ENCODE data around the gene PEX14. TPM values are rescaled to one million over a fixed set of nuclear protein-coding genes. Genes with fewer than 3 reads are reported as not detected.

The PEX14 gene
- total RNA-seq, 4 donors from 2014 or later, result 10.1 to 22.7 (median 15.1) TPM

DNA sequence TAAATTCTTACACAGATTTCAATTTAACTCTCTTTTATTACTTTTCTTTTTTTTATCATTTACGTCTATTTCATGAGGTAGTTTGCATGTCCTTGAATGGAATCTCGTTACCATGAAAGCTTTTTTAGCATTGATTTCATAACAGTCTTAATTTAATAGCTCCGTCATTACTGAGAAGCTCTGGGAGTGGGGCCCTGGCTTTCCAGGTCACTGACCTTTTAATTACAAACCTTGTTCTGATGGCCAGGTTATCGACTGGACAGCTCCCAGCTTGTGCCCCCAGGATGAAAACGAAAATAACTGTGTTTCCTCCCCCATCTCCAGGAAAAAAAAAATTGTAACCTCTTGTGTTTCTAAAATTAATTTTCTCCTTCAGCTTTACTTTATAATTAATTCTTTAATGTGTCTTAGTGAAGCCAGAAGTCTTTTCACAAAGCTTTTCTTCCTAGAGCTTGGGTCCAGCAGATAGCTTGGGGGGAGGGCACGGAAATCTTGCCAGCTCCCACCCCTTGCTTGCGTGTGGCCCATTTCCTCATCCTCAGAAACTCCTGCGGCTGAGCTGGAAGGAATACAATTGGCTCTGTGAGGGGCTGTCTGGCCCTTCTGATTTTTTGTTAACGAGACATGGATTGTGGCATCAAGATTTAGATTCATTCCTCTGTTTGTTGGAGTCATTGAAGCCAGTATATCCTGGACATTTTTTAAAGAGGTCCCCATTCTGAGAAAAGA is 65.7 kb downstream of the PEX14 start:
- peak; percentile 16 for TF ChIP-seq POLR2AphosphoS5 (IDR thresholded peaks at IDR 0.05)
- TF ChIP-seq, protein P1, sequence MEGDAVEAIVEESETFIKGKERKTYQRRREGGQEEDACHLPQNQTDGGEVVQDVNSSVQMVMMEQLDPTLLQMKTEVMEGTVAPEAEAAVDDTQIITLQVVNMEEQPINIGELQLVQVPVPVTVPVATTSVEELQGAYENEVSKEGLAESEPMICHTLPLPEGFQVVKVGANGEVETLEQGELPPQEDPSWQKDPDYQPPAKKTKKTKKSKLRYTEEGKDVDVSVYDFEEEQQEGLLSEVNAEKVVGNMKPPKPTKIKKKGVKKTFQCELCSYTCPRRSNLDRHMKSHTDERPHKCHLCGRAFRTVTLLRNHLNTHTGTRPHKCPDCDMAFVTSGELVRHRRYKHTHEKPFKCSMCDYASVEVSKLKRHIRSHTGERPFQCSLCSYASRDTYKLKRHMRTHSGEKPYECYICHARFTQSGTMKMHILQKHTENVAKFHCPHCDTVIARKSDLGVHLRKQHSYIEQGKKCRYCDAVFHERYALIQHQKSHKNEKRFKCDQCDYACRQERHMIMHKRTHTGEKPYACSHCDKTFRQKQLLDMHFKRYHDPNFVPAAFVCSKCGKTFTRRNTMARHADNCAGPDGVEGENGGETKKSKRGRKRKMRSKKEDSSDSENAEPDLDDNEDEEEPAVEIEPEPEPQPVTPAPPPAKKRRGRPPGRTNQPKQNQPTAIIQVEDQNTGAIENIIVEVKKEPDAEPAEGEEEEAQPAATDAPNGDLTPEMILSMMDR (IDR thresholded peaks at IDR 0.05), result no peak
- no peak for TF ChIP-seq EP300 (IDR thresholded peaks at IDR 0.05)
- TF ChIP-seq POLR2A (IDR thresholded peaks at IDR 0.05), result no peak
- WGBS, 2 donors (ENCODE audit: low coverage in 1 of 2), result 27 to 31% methylated on average over 6 to 9 of the region's 9 CpGs
- Histone ChIP-seq H3K27ac (peak overlapping the region; percentile 60 to 75 (median 73)), H3K36me3 (peaks cover 0 to 24% of the 10 kb centered on the region in 2 donors), H3K4me3 (no peak overlapping the region), H3K4me1 (peaks cover 0 to 37% (median 0%) of the 10 kb centered on the region in 3 donors), H3K9me3 (no peaks in the 10 kb centered on the region), H3K27me3 (no peaks in the 10 kb centered on the region)
- ATAC-seq, result peak; percentile 60

DNA sequence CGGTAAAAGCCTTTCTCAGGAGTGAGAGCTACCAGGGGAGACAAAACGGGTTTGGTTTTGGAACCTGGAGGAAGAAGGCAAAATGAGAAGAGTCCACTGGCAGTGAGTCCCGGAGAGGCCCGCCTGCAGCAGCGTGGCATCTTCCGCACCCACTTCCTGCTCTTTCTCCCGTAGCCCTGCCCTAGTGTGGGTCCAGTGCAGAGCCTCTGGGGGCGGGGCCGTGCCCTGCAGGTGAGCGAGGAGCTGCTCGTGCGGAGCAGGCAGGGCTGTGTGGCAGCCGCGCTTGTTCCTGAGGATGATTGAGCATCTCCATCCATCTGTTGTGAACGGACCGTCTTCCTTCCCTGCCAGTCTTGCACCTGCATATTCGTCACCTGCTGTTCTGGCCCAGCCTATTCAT is 66.5 kb downstream of the PEX14 start:
- no peak for ATAC-seq
- no peaks in the 10 kb centered on the region for H3K9me3 ChIP-seq
- TF ChIP-seq, protein P1 (IDR thresholded peaks at IDR 0.05), result no peak
- no peak for TF ChIP-seq POLR2A (IDR thresholded peaks at IDR 0.05)
- TF ChIP-seq POLR2AphosphoS5 (IDR thresholded peaks at IDR 0.05), result no peak
- no peak for TF ChIP-seq EP300 (IDR thresholded peaks at IDR 0.05)
- peaks cover 0 to 37% (median 0%) of the 10 kb centered on the region in 3 donors for H3K4me1 ChIP-seq
- H3K27me3 ChIP-seq, result no peaks in the 10 kb centered on the region
- H3K27ac ChIP-seq, result peak overlapping the region; percentile 14 to 75 (median 66)
- no peak overlapping the region for H3K4me3 ChIP-seq
- H3K36me3 ChIP-seq, result peaks cover 0 to 19% of the 10 kb centered on the region in 2 donors
- WGBS, 2 donors (ENCODE audit: low coverage in 1 of 2), result 83 to 84% methylated on average over 9 of the region's 17 CpGs

DNA sequence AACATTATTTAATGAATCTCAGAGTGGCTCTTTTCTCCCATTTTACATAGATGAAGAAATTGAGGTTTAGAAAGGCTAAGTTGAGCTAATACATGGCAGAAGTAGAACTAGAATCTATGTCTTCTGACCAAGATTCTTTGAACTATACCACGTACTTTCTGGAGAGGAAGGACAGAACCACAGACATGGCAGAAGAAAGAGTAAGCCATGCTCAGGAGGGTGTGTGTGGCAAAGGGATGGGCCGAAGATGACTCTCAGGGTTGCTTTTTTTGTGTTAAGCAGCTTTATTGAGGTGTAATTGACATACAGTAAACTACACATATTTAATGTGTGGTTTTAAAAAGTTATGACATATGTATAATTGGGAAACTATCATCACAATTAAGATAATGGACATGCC is 69.5 kb downstream of the PEX14 start:
- Histone ChIP-seq H3K4me3 (no peak overlapping the region), H3K27ac (no peak overlapping the region), H3K4me1 (peaks cover 0 to 22% (median 0%) of the 10 kb centered on the region in 3 donors), H3K27me3 (no peaks in the 10 kb centered on the region), H3K9me3 (no peaks in the 10 kb centered on the region), H3K36me3 (peaks cover 0 to 4% of the 10 kb centered on the region in 2 donors)
- TF ChIP-seq POLR2A (IDR thresholded peaks at IDR 0.05) (no peak), EP300 (IDR thresholded peaks at IDR 0.05) (no peak), POLR2AphosphoS5 (IDR thresholded peaks at IDR 0.05) (no peak)
- TF ChIP-seq, protein P1 (IDR thresholded peaks at IDR 0.05), result no peak
- no peak for ATAC-seq
- 42 to 46% methylated on average over 2 of the region's 2 CpGs for WGBS, 2 donors (ENCODE audit: low coverage in 1 of 2)

DNA sequence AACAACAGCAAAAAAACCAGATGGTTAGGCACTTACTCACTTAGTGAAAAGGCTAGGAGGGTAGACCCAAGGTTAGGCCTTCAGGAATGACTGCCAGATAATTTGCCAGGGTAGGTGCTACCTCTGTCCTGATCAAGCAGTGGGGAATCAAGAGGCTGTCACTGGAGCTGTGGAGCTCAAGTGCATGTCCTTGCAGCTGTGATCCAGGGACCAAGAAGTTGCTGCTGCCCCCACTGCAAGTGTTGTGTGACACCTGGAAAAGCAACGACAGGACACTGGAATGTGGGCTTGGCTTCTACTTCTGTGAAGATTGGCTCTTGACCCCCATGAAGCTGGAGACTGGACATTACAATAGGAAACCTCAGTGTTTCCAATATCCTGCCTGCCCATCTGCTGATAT is 72.1 kb downstream of the PEX14 start:
- ATAC-seq, result no peak
- WGBS, 2 donors (ENCODE audit: low coverage in 1 of 2), result 14% methylated on average over 1 of the region's 1 CpG; no CpG with 5 or more reads in 1 of the 2 donors
- TF ChIP-seq POLR2AphosphoS5 (IDR thresholded peaks at IDR 0.05), result no peak
- no peak for TF ChIP-seq POLR2A (IDR thresholded peaks at IDR 0.05)
- TF ChIP-seq EP300 (IDR thresholded peaks at IDR 0.05), result no peak
- TF ChIP-seq, protein P1 (IDR thresholded peaks at IDR 0.05), result no peak
- H3K27me3 ChIP-seq, result no peaks in the 10 kb centered on the region
- H3K4me1 ChIP-seq, result no peaks in the 10 kb centered on the region
- no peak overlapping the region for H3K27ac ChIP-seq
- H3K9me3 ChIP-seq, result no peaks in the 10 kb centered on the region
- H3K36me3 ChIP-seq, result peaks cover 0 to under 1% of the 10 kb centered on the region in 2 donors
- H3K4me3 ChIP-seq, result no peak overlapping the region

Data from gastroesophageal sphincter (tissue), 4 donors.